ENCODE data around the gene LDLRAD3. TPM values are rescaled to one million over a fixed set of nuclear protein-coding genes. Genes with fewer than 3 reads are reported as not detected.

LDLRAD3 gene
- polyA plus RNA-seq, 1 of the 3 experiments (the other 2 are of a cell fraction), result 10.6 TPM

DNA sequence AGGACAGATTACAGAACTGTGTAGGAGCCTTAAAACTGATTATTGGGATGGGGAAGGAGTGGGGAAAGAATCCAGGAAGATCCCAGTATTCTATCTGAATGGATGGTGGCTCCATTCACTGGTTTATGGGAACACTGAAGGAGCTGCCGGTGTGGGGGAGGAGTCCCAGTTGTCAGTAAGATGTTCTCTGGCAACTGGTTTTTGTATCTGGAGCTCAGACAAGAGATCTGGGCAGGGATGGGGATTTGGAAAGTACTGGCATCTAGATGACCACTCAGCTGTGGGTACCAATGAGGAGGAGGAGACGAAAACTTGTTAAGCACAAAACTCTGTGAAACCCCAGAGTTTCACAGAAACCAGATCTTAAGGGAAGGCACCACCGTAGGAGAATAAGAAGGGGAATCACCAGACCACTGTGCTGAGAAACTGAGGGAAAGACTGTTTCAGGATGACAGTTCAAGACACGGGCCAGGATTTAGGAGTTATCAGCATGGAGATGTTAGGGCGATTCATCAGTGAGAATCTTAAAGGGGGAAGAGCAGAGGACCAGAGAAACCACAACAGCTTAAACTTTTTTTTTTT is 28.1 kb downstream of the LDLRAD3 start:
- no peak for DNase-seq
- H3F3A ChIP-seq (replicated peaks; ENCODE audit: insufficient read depth), result no peaks in the 10 kb centered on the region
- H3K36me3 ChIP-seq (replicated peaks in 1 of 2; ENCODE audit: control insufficient read depth in 1 of 2, insufficient read depth in 2 of 2, low read length in 1 of 2), result peaks cover 7 to 9% of the 10 kb centered on the region in 2 experiments
- H3K9me3 ChIP-seq, result 0 out of 2 replicates have a peak, but pooled peaks cover 4% of the 10 kb centered on the region
- no peak overlapping the region for H2AFZ ChIP-seq (ENCODE audit: low read depth)
- 91% methylated on average over 5 of the region's 5 CpGs for WGBS (ENCODE audit: low lambda C conversion rate)
- POLR2A ChIA-PET, result no interaction called here
- H3K79me2 ChIP-seq (ENCODE audit: insufficient read depth), result peaks cover 34% of the 10 kb centered on the region
- TF ChIP-seq RFX5 (IDR thresholded peaks at IDR 0.05; ENCODE audit: low read length), result no peak
- TF ChIP-seq FOXM1 (IDR thresholded peaks at IDR 0.05; ENCODE audit: low read depth), result no peak
- no peak for TF ChIP-seq RCOR1 (IDR thresholded peaks at IDR 0.05; ENCODE audit: low read length)
- TF ChIP-seq ELF1 (IDR thresholded peaks at IDR 0.05), result no peak
- TF ChIP-seq, protein P1, sequence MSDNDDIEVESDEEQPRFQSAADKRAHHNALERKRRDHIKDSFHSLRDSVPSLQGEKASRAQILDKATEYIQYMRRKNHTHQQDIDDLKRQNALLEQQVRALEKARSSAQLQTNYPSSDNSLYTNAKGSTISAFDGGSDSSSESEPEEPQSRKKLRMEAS (IDR thresholded peaks at IDR 0.05; ENCODE audit: low read depth), result no peak
- TF ChIP-seq FOXJ3 (CRISPR knock-in tag; IDR thresholded peaks at IDR 0.05), result no peak
- TF ChIP-seq, protein P2, sequence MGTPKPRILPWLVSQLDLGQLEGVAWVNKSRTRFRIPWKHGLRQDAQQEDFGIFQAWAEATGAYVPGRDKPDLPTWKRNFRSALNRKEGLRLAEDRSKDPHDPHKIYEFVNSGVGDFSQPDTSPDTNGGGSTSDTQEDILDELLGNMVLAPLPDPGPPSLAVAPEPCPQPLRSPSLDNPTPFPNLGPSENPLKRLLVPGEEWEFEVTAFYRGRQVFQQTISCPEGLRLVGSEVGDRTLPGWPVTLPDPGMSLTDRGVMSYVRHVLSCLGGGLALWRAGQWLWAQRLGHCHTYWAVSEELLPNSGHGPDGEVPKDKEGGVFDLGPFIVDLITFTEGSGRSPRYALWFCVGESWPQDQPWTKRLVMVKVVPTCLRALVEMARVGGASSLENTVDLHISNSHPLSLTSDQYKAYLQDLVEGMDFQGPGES (IDR thresholded peaks at IDR 0.05; ENCODE audit: low read depth, low read length), result no peak
- TF ChIP-seq, protein P3, sequence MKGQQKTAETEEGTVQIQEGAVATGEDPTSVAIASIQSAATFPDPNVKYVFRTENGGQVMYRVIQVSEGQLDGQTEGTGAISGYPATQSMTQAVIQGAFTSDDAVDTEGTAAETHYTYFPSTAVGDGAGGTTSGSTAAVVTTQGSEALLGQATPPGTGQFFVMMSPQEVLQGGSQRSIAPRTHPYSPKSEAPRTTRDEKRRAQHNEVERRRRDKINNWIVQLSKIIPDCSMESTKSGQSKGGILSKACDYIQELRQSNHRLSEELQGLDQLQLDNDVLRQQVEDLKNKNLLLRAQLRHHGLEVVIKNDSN (IDR thresholded peaks at IDR 0.05; ENCODE audit: borderline replicate concordance, low read depth), result no peak
- no peak for TF ChIP-seq GABPA (IDR thresholded peaks at IDR 0.05; ENCODE audit: low read depth)
- no peak for TF ChIP-seq NRF1 (IDR thresholded peaks at IDR 0.05; ENCODE audit: low read depth, low read length)
- no peak for TF ChIP-seq JUND (IDR thresholded peaks at IDR 0.05)
- TF ChIP-seq, protein P4, sequence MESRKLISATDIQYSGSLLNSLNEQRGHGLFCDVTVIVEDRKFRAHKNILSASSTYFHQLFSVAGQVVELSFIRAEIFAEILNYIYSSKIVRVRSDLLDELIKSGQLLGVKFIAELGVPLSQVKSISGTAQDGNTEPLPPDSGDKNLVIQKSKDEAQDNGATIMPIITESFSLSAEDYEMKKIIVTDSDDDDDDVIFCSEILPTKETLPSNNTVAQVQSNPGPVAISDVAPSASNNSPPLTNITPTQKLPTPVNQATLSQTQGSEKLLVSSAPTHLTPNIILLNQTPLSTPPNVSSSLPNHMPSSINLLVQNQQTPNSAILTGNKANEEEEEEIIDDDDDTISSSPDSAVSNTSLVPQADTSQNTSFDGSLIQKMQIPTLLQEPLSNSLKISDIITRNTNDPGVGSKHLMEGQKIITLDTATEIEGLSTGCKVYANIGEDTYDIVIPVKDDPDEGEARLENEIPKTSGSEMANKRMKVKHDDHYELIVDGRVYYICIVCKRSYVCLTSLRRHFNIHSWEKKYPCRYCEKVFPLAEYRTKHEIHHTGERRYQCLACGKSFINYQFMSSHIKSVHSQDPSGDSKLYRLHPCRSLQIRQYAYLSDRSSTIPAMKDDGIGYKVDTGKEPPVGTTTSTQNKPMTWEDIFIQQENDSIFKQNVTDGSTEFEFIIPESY (IDR thresholded peaks at IDR 0.05; ENCODE audit: borderline replicate concordance, low read depth), result no peak
- no peak overlapping the region for H3K4me2 ChIP-seq
- no peaks in the 10 kb centered on the region for H3K9me2 ChIP-seq
- no peaks in the 10 kb centered on the region for H4K20me1 ChIP-seq (ENCODE audit: insufficient read depth)
- no peak overlapping the region for H3K9ac ChIP-seq
- H3K4me1 ChIP-seq (ENCODE audit: control insufficient read depth in 1 of 2, insufficient read depth in 2 of 2, low read depth in 1 of 2, low read length in 1 of 2), result peaks cover 0 to 12% of the 10 kb centered on the region in 2 experiments; a peak in 1 of 4 replicates
- no peaks in the 10 kb centered on the region for H3K27me3 ChIP-seq (ENCODE audit: insufficient read depth)
- no peak overlapping the region for H3K27ac ChIP-seq (ENCODE audit: low read depth in 2 of 2, low read length in 1 of 2)
- CTCF ChIA-PET, result no interaction called here
- H3K4me3 ChIP-seq (ENCODE audit: low read depth in 2 of 2, low read length in 1 of 2), result no peak overlapping the region

DNA sequence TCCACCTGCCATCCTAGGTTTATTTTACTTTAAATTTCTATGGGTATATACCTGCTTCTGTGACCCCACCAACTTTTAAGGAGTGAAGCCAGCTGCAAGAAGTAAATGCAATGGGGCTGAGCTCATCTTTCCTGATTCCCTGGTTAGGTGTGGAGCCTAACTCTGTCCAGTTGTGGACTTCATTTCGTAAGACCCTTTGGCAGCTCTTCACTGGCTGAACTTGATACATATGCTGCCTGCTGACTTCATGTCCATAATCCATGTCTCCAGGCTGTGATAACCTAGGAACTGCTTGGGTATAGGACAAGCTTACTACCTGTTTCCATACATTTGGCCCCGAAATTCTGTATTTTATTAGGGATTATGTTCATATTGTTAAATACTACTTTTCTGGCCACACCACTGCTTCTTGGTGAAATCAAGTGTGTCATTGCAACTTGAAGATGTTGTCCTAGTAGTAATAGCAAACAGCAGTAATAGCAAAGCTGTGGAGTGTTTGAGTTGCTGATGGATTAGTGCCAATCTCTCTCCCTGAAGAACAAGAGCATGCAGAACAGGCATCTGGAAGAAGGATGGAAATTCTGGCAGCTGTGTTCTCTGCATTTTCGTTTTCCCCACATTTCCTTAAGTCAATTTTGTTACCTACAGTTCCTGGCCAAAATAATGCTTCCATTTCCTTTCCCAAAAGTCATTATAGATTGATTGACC is 31.2 kb downstream of the LDLRAD3 start:
- DNase-seq, result no peak
- H3K27ac ChIP-seq (ENCODE audit: low read depth in 2 of 2, low read length in 1 of 2), result no peak overlapping the region

More for the DNA sequence above, 31.2 kb downstream of the LDLRAD3 start:
- Histone ChIP-seq H3K9me2 (no peaks in the 10 kb centered on the region), H3K79me2 (ENCODE audit: insufficient read depth) (peaks cover 29% of the 10 kb centered on the region), H3F3A (replicated peaks; ENCODE audit: insufficient read depth) (no peaks in the 10 kb centered on the region), H3K9me3 (0 out of 2 replicates have a peak, but pooled peaks cover 4% of the 10 kb centered on the region), H3K4me2 (no peak overlapping the region), H3K9ac (no peak overlapping the region), H3K4me1 (ENCODE audit: control insufficient read depth in 1 of 2, insufficient read depth in 2 of 2, low read depth in 1 of 2, low read length in 1 of 2) (no peaks in the 10 kb centered on the region), H4K20me1 (ENCODE audit: insufficient read depth) (no peaks in the 10 kb centered on the region), H3K36me3 (replicated peaks in 1 of 2; ENCODE audit: control insufficient read depth in 1 of 2, insufficient read depth in 2 of 2, low read length in 1 of 2) (peaks cover 7 to 9% of the 10 kb centered on the region in 2 experiments), H3K27me3 (ENCODE audit: insufficient read depth) (no peaks in the 10 kb centered on the region), H3K4me3 (ENCODE audit: low read depth in 2 of 2, low read length in 1 of 2) (no peak overlapping the region), H2AFZ (ENCODE audit: low read depth) (no peak overlapping the region)
- CTCF ChIA-PET, result interaction anchor here (1.2 kb wide), 1 partner anchor 31 kb away, joined by 3 read pairs; the partner anchor contains the start of gene LDLRAD3
- WGBS (ENCODE audit: low lambda C conversion rate), result 87% methylated on average over 3 of the region's 3 CpGs
- no peak for TF ChIP-seq MEF2A (IDR thresholded peaks at IDR 0.05; ENCODE audit: borderline replicate concordance, low read depth)
- TF ChIP-seq, protein P5, sequence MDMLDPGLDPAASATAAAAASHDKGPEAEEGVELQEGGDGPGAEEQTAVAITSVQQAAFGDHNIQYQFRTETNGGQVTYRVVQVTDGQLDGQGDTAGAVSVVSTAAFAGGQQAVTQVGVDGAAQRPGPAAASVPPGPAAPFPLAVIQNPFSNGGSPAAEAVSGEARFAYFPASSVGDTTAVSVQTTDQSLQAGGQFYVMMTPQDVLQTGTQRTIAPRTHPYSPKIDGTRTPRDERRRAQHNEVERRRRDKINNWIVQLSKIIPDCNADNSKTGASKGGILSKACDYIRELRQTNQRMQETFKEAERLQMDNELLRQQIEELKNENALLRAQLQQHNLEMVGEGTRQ (IDR thresholded peaks at IDR 0.05; ENCODE audit: borderline replicate concordance, low read depth, low read length), result no peak
- TF ChIP-seq, protein P1 (IDR thresholded peaks at IDR 0.05; ENCODE audit: low read depth), result no peak
- TF ChIP-seq ELF1 (IDR thresholded peaks at IDR 0.05), result no peak
- no peak for TF ChIP-seq SMC3 (IDR thresholded peaks at IDR 0.05; ENCODE audit: low read depth, low read length)
- TF ChIP-seq RCOR1 (IDR thresholded peaks at IDR 0.05; ENCODE audit: low read length), result no peak
- POLR2A ChIA-PET, result no interaction called here

Data from SK-N-SH (cell line).